GM21786 (cell line): ENCODE data around the gene MTRFR.
"Not testable (repeated sequence)": the region's sequence is repeated elsewhere in the genome, so short reads cannot be mapped to it uniquely, and the experiment has no call there.

Experiments used
- ATAC-seq: cut with Tn5 transposase; IDR thresholded peaks from one replicate; pipeline ENCODE4 v1.9.1; 2021; ENCODE audit not compliant: unreplicated experiment

MTRFR gene

DNA sequence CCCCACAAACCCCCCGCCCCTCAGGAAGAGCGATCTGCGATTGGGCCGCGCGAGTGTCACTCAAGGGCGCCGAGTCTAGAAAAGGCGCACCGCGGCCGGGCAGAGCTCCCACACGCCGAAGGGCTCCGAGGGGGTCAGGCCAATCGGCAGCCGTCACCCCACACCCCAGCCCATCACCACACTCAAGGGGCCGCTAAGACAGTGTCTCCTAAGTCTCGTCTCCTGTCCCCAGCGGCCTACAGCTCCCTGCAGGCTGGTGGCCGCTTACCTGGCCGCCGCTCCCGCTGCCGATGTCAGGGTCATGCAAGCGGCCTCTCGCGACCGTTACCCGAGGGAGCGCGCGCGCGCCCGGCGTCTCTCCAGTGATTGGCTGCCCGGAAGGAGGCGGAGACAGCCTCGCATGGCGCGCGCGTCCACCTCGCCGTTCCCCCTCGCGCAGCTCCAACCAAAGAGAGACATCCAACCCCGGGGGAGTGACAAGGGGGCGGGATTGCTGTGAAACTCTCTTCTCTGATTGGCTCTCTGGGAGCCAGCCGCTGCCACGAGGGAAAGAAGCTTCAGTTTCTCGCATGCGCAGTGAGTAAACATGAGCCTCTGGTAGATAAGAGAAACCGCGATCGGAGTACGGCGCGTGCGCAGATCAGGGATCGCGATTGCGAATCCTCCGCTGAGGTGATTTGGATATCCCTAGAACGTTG lies at the start of gene MTRFR, which contains the start of gene MPHOSPH9:
TSS of gene MTRFR (plus strand) at position 630 of the 698 bp plus-strand sequence. CDS start 20,239 bp downstream, outside the sequence.
TSS of gene MPHOSPH9 (minus strand) at position 335 of the 698 bp plus-strand sequence. CDS start 2,777 bp downstream, outside the sequence.
- ATAC-seq: peak; percentile 78

DNA sequence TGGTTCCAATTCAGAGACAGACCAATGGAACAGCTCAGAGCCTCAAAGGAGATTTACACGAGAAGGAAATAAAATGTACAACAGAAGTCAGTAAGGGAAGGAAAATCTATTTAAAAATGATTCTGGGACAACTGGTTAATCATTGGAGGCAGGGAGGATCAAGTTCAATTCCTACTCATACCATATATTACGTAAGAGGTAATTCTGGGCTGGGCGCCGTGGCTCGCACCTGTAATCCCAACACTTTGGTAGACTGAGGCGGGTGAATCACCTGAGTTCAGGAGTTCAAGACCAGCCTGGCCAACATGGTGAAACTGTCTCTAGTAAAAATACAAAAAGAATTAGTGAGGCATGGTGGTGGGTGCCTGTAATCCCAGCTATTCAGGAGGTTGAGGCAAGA lies 45.6 kb upstream of the MTRFR start:
- ATAC-seq: no peak

DNA sequence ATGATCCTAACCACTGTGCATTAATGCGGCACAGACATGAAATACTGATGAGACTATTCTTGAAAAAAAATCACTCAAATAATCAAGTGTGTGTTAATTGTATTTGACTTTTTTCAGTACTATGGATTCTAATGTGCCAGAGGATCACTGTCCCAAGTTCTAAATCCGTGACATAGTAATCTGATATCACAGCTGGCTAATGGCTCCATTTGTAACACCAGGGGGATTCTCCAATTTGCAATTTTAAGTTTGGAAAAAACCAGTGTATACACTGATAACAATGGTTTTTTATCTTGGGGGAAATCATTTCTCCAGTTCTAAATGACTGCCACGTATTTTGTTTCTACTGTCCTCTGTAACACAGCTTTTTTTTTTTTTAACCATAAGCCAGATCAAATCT lies 33.3 kb upstream of the MTRFR start:
- no peak for ATAC-seq

GRCh38 chr12:123200414-123200813 lies 32.8 kb upstream of the MTRFR start:
- no peak for ATAC-seq

DNA sequence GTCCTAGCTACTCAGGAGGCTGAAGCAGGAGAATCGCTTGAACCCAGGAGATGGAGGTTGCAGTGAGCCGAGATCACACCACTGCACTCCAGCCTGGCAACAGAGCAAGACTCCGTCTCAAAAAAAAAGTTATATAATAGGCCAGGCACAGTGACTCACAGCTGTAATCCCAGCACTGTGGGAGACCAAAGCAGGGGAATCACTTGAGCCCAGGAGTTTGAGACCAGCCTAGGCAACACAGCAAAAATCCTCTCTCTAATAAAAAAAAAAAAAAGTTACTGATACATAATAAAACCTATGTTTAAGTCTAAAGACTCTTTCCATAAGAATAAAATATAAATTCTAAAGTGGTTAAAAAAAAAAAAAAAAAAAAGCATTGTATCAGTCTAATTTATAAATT lies 26.4 kb upstream of the MTRFR start:
- not testable (repeated sequence) for ATAC-seq

DNA sequence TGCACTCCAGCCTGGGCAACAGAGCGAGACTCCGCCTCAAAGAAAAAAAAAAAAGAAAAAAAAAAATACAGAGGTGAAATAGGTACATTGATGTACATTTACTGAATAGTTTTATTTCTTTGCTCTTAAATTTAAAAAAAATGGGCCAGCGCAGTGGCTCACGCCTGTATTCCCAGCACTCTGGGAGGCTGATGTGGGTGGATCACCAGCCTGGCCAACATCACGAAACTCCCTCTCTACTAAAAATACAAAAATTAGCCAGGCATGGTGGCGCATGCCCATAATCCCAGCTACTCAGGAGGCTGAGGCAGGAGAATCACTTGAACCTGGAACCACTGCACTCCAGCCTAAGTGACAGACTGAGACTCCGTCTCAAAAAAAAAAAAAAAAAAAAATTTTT lies 25.4 kb upstream of the MTRFR start:
- ATAC-seq: not testable (repeated sequence)

- no peak for ATAC-seq
These were observed 10.0 kb upstream of the MTRFR start for GRCh38 chr12:123223241-123223668.

DNA sequence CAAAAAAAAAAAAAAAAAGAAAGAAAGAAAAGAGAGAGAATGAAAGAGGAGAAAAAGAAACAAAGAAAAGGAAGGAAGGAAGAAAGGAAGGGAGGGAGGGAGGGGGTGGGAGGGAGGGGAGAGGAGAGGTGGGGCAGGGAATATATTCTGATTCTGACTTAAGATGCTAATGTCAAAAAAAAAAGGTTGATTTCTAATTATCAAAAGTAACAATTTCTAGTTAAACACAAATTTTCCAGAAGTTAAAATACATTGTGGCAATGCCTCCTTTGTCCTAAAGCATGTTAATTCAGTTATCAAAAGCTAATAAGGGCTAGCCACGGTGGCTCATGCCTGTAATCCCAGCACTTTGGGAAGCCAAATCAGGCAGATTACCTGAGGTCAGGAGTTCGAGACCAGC lies 7.8 kb upstream of the MTRFR start:
- ATAC-seq: no peak

DNA sequence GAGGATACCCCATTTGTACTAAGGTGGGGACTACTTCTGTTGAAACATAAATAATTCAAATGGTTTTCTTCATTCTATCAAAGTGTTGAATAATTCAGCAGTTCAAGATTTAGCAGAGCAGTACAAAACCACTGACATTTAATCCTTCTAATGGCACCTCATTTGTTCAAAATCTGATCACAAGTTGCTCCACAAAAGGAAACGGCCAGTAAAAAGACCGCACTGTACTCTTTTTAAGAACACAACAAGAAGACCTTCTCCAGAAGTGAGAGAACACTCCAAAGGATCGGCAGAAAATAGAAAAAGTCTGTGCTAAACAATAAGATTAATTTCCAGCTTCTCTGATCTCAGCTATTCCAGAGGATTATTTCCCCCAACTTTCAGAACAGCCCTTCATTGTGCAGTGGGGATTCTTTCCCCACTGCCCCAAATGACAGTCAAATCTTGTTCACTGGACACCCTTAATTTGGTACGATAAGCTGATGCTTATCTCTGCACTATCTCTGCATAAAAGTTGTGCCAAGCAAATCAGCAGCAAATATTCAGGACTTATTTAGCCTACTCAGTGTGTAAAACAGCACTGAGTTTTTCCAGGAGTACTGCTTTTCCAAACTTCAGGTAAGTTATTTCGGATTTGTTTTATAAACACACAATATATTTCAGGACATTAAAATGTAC lies 5.5 kb upstream of the MTRFR start:
- ATAC-seq: no peak

DNA sequence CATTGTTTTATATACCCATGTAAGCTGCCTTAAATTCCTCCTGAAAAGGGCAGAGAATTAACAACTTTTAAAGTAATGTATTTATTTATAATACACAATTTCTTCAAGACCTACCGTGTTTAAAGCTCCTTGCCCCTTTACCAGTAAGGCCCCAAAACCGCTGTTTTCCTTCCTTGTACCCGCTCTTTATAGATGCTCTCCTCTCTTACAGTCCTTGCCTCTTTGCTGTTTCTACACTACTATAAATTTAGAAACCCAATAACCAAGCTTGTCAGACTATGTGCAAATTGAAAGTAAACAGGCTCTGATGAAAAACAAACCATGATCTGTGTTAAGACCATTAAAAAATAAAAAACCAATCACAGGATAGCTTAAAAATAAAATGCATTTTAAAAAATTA lies 4.2 kb upstream of the MTRFR start:
- no peak for ATAC-seq

GRCh38 chr12:123231931-123232330 lies 1.3 kb upstream of the MTRFR start:
- ATAC-seq: no peak

DNA sequence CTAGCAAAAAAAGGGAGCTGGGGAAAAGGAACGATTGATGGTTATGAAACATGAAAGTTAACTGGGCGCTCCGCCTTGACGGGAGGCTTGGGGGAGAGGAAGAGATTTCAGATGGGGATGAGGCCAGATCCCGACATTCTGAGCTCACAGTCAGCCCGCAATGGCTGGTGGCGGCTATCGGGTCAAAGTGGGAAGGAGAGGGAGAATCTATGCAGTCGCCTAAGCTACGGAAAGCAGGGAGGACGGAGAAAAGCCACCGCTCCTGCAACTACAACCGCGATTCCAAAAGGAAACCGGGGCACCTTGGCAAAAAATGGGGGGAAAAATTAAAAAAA lies 797 bp upstream of the MTRFR start:
- no peak for ATAC-seq

DNA sequence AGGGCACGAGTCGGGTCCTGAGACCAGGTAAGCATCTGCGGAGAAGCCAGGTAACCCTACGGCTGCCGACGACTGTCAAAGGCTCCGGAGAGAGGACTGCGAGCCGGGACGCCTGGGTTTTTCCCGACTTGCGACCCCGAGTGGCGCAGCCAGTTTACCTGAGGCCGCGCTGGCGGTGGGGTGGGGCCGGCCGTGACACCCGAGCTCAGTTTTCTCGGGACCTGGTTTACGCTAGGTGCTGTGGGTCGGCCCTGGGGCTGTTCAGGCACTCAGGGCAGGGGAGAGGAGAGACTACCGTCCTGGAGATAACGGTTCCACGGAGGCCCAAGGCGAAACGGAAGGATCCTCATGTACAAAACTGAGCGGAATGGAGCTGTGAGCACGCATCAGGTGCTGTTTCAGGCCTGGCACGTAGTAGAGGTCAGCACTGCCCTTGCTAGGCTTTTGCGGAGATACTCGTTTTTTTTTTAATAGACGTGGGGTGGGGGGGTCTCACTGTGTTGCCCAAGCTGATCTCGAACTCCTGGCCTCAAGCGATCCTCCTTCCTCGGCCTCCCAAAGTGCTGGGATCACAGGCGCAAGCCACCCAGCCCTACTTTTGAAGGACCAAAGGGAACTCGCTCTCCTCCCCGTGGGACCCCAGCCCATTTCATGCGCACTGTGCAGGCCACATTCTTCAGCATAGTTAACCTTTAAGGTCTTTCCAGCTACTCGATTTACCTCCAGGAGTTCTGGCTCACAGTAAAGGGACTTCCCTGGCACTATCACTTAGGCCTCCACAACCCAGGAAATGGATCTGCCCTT lies 471 bp downstream of the MTRFR start:
- ATAC-seq: peak; percentile 10

GRCh38 chr12:123237646-123238329 lies 4.6 kb downstream of the MTRFR start:
- ATAC-seq: no peak

GRCh38 chr12:123238330-123238682 lies 5.1 kb downstream of the MTRFR start:
- ATAC-seq: no peak

DNA sequence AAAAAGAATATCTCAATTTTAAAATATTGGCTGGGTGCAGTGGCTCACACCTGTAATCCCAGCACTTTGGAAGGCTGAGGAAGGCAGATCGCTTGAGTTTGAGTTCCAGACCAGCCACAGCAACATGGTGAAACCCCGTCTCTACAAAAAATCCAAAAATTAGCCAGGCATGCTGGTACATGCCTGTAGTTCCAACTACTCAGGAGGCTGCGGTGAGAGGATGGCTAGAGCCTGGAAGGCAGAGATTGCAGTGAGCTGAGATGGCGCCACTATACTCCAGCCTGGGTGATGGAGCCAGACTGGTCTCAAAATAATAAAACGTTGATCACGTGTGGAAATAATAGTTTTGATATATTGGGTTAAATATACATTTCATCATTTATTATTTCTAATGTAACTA lies 5.7 kb downstream of the MTRFR start:
- no peak for ATAC-seq

DNA sequence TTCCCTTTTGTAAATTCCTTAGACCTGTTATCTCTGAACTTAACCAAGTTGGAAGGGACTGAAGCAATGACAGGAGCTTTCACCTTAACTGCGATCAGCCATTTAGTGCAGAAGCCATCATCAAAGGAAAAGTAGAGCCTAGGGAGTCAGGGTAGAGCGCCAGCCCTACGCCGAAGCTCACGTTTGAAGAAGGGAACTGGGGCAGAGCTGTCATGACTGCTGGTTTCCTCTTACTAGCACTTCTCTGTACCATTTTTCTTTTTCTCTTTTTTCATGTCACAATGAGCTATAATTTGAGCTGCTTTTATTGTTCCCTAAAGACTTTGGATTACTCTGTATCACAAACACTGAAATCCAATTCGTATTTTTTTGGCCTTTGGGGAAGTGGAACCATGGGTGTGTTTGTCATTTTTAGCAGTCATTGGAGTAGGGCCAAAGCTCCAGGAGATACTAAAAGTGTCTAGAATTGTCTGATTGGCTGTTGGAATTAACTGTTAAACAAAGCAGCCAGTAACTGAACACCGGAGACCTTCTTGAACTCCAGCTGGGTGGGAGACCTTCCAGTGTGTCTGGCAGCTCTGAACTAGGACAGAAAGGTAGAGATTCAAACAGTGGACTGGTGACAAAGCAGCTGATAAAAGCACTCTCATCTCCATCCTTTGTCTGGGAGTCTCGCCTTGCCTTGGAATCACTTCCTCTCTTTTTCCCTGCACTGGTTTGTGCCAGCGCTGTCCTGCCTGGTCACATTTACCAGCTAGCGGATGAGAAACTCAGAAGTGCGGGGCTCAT lies 9.1 kb downstream of the MTRFR start:
- ATAC-seq: no peak

- ATAC-seq: no peak
These were observed 10.5 kb downstream of the MTRFR start for GRCh38 chr12:123243671-123244262.

GRCh38 chr12:123245678-123246077 lies 12.4 kb downstream of the MTRFR start:
- no peak for ATAC-seq

DNA sequence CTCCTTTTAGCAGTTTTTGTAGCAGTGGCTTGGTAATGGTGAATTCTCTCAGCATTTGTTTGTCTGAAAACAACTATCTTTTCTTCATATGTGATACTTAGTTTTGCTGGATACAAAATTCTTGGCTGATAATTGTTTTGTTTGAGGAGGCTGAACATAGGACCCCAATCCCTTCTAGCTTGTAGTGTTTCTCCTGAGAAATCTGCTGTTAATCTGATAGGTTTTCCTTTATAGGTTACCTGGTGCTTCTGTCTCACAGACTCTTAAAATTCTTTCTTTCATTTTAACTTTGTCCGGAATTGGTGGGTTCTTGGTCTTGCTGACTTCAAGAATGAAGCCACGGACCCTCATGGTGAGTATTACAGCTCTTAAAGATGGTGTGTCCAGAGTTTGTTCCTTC lies 14.9 kb downstream of the MTRFR start:
- not testable (repeated sequence) for ATAC-seq
